Mononuclear cell (primary cell): Measurements from ENCODE around the gene TGM3. TPM values are rescaled to one million over a fixed set of nuclear protein-coding genes. Genes with fewer than 3 reads are reported as not detected.

ENCODE experiments used
- H3K27me3 ChIP-seq: 2 replicates; pipeline ENCODE4 v1.6.0; 2011; ENCODE audit warnings: low read length, control low read depth; ENCODE audit not compliant: insufficient read depth
- H3K4me1 ChIP-seq: 2 replicates; pipeline ENCODE4 v1.5.1; 2011; ENCODE audit warnings: mild to moderate bottlenecking, low read length, control low read depth; ENCODE audit not compliant: insufficient read depth
- H3K4me3 ChIP-seq: 2 replicates; pipeline ENCODE4 v1.5.1; 2011; ENCODE audit warnings: mild to moderate bottlenecking, low read length, moderate library complexity
- H3K9me3 ChIP-seq: 2 replicates; pipeline ENCODE4 v1.5.1; 2011; ENCODE audit warnings: low read depth, mild to moderate bottlenecking, control low read depth, low read length
- total RNA-seq: library from RNA; depleted of rRNA; stranded (reverse); fragments of >200 nt; gene quantifications from one replicate; pipeline ENCODE4 v1.2.3, GENCODE V29; 2012

TGM3 gene
- total RNA-seq, 1 donor: 0.10 TPM

DNA sequence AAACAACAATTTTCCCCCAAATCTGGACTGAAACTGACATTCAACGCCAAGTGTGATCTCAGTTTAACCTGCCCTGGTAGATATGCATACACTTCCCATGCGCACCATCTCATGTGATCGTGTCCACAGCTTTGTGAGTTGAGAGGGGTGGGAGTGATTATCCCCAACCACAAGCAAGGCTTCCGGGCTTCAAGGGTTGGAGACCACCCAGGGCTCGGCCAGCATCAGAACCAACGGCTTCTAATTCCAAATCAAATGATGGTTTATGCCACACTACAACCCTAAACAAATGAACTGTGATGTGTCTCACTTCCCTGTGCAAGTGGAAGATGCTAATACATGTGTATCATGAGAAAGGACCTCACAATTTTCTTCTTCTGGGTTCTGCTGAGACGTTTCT is 515 bp upstream of the TGM3 start:
- Histone ChIP-seq H3K9me3 (no peaks in the 10 kb centered on the region), H3K4me1 (peaks cover 59% of the 10 kb centered on the region), H3K4me3 (no peak overlapping the region), H3K27me3 (no peaks in the 10 kb centered on the region)

DNA sequence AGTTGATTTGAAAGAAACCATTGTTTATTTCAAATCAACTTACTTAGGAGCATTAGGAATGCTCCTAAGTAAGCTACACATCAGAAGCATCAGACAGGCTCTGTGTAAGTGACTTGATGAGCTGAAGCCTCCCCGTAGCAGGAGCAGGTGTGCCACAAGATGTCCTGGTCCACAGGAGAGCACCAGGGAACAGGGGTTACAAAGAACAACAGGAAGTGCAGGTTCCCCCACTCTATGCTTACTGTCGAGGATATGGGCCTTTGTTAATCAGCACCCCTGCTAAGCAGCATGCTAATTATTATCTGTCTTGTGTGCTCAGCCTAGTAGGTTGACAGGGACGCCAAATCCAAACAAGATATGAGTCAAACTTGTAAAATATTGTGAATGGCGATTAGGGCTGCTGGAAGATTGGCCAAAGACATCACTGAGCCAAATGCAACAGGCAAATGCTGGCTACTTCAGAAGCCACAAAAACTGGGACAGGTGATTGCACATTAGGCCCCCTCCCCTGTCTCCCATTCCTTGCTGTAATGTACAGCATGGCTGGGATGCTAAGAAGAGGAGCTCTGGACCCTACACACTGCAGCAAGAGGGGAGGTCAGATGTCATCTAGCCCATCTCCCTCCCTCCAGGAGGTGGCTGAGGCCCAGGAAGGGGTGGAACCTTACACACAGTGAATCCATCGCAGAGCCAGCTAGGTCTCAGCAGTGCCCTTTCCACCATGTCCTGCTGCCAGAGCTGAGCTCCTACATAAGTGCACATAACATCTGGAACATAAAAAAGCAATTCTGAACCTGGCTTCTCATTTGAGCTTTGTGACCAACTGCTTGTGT is 939 bp downstream of the TGM3 start:
- Histone ChIP-seq H3K9me3 (no peaks in the 10 kb centered on the region), H3K27me3 (no peaks in the 10 kb centered on the region), H3K4me1 (peaks cover 60% of the 10 kb centered on the region), H3K4me3 (no peak overlapping the region)

DNA sequence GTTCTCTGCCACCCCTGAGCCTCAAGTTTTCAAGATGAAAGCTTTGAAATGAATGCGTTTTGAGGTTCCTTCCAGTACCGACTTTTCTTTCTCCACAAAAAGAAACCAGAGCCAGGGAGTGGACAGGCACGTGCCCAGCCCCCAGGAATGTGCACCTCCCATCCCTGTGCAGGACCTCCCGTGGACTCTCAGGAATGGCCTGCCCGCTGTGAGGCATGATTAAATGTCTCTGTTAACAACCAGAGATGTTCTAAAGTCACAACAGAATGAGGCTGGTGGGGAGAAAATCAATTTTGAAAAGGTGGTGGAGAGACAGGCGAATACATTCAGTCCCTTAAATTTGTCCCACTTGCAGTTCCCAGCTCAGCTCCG is 1.5 kb downstream of the TGM3 start:
- Histone ChIP-seq H3K9me3 (no peaks in the 10 kb centered on the region), H3K4me3 (no peak overlapping the region), H3K27me3 (no peaks in the 10 kb centered on the region), H3K4me1 (peaks cover 60% of the 10 kb centered on the region)

DNA sequence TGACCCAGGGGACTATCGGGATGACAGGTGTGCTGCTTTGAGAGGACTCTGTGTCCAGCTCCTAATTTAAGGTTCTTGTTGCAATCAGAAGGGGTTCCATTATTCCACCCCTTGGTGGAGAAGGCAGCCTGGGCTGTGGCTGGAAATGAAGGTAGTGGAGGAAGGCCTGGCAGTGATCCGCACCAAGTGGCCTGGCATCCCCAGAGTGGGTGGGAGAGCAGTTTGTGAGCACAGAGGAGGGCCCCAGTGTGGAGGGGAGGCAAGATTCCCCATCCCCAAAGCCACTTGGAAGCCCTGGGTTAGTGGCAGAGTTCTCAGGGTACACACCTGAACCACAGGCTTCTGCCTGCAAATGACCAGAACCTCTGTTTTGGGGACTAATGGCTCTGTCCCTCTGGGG is 2.3 kb downstream of the TGM3 start:
- Histone ChIP-seq H3K4me1 (peaks cover 56% of the 10 kb centered on the region), H3K9me3 (no peaks in the 10 kb centered on the region), H3K4me3 (no peak overlapping the region), H3K27me3 (no peaks in the 10 kb centered on the region)

DNA sequence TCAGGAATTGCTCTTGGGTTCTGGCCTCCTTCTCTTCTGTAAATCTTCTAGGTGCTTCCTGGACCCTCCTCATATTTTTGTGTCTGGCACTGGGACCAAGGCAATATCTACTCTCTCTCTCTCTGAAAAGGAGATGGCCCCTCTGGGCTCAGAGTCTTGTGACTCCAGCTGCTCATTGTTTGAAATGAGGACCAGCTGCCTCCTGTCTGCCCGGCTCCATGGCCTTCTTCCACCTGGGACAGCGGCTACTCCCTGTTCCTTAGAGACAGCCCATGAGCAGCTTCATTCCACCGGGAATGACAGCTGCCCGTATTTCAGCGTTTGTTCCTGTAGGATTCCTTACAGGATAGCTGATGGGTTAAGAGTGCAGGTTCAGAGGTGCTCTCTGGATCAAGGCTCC is 2.9 kb downstream of the TGM3 start:
- no peak overlapping the region for H3K4me3 ChIP-seq
- H3K27me3 ChIP-seq: no peaks in the 10 kb centered on the region
- H3K9me3 ChIP-seq: no peaks in the 10 kb centered on the region
- H3K4me1 ChIP-seq: peaks cover 50% of the 10 kb centered on the region

DNA sequence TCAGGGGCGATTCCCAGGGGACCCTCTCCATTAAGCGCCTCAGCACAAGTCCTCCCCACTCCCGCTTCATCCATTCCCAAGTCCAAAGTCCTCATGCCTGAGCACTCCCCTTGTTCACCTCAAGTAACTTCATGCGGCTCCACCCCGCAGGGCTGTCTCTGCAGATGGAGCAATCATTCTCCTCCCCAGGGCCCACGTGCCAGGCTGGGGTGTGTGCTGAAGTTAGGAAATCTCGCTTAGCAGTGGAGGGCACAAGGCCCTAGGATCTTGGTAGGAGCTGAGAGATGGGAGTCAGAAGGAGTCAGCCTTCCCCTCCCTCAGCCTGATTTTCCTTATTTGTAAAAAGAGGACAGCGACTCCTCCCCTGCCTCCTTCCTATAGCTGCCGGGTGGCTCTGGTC is 3.5 kb downstream of the TGM3 start:
- no peak overlapping the region for H3K4me3 ChIP-seq
- H3K4me1 ChIP-seq: peaks cover 45% of the 10 kb centered on the region
- H3K27me3 ChIP-seq: no peaks in the 10 kb centered on the region
- no peaks in the 10 kb centered on the region for H3K9me3 ChIP-seq

DNA sequence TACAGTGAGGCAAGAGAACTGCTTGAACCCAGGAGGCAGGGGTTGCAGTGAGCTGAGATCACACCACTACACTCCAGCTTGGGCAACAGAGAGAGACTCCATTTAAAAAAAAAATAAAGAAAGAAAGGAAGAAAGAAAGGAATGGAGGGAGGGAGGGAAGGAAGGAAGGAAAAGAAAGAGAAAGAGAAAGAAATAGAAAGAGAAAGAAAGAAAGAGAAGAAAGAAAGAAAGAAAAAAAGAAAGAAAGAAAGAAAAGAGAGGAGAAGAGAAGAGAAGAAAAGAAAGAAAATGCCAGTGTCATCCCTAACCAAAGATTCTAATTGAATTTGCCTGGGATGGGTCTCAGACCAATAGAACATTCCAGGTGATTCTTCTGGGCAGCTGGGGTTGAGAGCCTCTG is 4.2 kb downstream of the TGM3 start:
- no peaks in the 10 kb centered on the region for H3K27me3 ChIP-seq
- H3K4me3 ChIP-seq: no peak overlapping the region
- H3K4me1 ChIP-seq: peaks cover 45% of the 10 kb centered on the region
- no peaks in the 10 kb centered on the region for H3K9me3 ChIP-seq

DNA sequence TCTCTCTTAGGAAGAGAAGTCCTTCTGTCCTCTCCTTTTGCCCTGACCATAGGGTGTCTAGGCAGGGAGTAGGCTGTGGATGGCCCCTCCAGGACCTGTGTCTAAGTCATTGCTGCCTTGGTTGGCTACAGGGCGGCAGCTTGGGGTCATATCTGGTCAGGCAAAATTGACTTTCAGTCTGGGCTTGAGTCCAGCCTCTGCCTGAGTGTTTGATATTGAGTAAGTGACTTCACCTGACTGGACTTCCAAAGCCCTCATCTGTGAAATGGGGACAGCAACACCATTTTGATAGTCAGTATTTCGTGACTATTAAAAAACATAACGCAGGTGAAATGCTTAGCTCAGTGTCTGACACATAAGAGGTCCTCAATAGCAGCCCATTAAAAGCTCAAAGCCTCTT is 4.6 kb downstream of the TGM3 start:
- peaks cover 45% of the 10 kb centered on the region for H3K4me1 ChIP-seq
- H3K4me3 ChIP-seq: no peak overlapping the region
- H3K9me3 ChIP-seq: no peaks in the 10 kb centered on the region
- H3K27me3 ChIP-seq: no peaks in the 10 kb centered on the region

DNA sequence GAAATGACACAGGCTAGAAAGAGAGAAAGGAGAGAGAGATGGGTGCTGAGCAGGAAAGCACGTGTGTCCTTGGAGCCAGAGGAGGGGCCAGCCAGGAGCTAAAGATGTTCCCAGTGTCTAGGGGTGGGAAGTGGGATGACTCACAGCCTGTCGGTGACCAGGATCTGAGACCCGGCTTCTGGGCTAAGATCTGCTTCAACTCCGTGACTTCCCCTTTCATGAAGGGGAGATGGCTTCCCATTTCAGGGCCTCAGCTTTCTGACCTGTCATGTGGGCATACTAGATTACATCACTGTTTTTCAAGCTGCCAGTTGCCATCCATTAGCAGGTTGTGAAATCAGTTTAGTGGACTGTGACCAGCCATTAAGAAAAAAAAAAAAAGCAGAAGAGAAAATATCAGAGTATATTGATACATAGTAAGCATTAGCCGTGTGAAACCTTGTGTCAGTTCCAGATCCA is 5.4 kb downstream of the TGM3 start:
- H3K9me3 ChIP-seq: no peaks in the 10 kb centered on the region
- no peak overlapping the region for H3K4me3 ChIP-seq
- H3K27me3 ChIP-seq: no peaks in the 10 kb centered on the region
- H3K4me1 ChIP-seq: peaks cover 50% of the 10 kb centered on the region

DNA sequence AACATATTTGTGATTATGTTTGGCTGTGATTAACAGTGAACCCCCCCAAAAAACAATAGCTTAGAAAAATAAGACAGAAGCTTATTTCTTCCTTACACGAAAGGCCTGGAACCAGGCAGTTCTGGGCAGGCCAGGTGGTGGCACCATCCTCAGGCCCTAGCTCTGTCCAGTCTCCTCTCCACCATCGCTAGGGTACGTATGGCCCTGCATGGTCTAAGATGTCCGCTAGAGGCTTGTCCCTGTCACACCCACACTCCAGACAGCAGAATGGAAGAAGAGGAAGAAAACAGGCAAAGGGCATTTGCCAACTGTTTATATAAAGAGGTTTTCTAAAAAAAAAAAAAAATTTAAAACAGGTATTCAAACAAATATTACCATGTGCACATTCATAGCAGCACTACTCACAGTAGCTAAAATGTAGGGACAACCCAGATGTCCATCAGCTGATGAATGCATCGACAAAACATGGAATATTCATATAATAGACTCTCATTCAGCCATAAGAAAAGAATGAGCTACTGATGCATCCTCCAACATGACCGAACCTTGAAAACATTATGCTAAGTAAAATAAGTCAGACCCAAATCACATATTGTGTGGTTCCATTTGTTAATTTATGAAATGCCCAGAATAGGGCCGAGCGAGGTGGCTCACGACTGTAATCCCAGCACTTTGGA is 6.7 kb downstream of the TGM3 start:
- no peak overlapping the region for H3K4me3 ChIP-seq
- peaks cover 50% of the 10 kb centered on the region for H3K4me1 ChIP-seq
- no peaks in the 10 kb centered on the region for H3K9me3 ChIP-seq
- H3K27me3 ChIP-seq: no peaks in the 10 kb centered on the region

DNA sequence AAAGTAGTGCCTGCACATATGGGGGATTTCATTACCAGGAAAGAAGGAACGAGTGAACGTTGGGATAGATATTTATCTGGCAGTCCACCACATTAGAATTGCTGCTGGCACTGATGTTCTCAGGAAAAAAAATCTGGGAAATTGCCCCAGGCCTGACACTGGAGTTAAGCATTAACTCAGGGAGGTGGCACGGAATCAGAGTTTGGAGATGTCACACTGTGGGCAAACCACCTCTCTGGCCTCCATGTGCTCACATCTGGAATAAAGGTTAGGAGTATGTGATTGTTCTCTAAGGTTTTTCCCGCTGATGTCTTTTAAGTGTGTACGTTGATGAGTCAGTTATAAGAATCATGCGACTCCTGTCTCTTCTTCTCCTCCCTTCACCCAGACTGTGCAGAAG is 7.9 kb downstream of the TGM3 start:
- Histone ChIP-seq H3K4me3 (no peak overlapping the region), H3K9me3 (no peaks in the 10 kb centered on the region), H3K4me1 (peaks cover 45% of the 10 kb centered on the region), H3K27me3 (no peaks in the 10 kb centered on the region)

DNA sequence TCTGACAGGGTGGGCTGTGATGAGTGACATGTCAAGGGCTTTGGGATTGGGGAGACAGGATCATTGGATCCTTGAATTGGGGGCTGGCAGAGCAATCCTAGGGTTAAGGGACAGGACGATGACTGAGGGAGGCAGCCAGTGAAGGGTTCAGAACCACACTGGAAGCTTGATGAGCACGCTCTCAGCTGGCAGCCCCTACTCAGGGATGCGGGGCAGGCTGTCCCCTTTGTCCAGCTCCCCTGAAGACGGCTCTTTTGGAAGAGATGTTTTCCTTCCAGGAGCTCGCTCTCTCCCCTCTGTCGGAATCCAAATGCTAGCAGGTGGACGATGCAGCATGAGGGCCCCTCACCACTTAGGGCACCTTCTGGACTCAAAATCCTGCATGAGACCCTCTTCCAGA is 8.4 kb downstream of the TGM3 start:
- H3K4me1 ChIP-seq: peaks cover 40% of the 10 kb centered on the region
- H3K4me3 ChIP-seq: no peak overlapping the region
- H3K27me3 ChIP-seq: no peaks in the 10 kb centered on the region
- no peaks in the 10 kb centered on the region for H3K9me3 ChIP-seq

DNA sequence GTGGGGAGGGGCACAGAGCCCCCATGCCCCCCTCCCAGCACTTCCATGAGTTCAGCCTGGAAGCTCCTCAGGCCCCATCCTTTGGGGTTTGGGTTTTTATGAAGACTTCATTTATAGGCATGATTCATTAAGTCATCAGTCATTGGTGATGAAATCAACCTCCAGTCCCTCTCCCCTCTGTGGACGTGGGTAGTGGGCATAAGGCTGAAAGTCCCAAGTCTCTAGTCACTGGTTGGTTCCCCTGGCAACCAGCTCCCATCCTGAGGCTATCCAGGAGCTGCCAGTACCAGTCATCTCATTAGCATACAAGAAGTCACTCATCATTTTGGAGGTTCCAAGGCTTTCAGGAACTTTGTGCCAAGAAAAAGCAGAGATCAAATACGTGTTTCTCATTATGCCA is 9.2 kb downstream of the TGM3 start:
- H3K4me3 ChIP-seq: no peak overlapping the region
- H3K9me3 ChIP-seq: no peaks in the 10 kb centered on the region
- peaks cover 37% of the 10 kb centered on the region for H3K4me1 ChIP-seq
- no peaks in the 10 kb centered on the region for H3K27me3 ChIP-seq

DNA sequence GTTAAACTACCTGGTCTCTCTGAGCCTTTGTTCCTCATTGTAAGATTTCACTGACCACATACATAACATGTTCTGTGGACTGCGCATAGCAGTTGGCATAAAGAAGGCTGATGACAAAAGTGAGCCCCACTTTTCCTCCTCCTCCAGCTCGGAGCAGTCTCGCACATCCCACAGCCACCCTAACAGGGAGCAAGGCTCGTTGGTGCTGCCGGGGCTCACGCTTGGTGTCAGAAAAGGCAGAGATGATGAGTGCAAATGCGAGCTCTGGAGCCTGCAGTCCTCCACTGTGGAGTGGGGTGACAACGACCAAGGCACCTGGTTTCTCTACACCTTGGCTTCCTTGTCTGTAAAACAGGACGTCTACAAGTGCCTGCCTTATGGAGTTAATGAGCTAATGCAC is 9.7 kb downstream of the TGM3 start:
- no peaks in the 10 kb centered on the region for H3K9me3 ChIP-seq

DNA sequence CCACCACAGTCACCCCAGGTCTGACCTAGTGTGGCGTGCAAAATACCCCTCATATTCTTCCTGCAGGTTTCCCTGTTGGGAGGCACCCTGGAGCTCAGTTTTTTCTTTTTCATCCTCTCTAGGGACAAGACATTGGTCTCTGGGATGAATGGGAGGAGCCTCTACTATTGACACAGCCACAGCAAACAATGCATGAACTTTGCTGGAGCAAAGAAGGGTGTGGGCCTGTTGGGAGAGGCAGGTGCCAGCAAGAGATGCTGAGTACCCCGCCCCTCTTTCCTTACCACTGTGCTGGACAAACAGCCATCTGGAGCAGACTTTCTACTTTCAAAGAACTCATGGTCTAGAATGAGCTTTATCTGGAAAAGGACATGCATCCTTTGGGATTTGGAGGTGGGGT is 10.1 kb downstream of the TGM3 start:
- H3K4me1 ChIP-seq: peaks cover 33% of the 10 kb centered on the region
- H3K4me3 ChIP-seq: no peak overlapping the region
- H3K9me3 ChIP-seq: no peaks in the 10 kb centered on the region
- H3K27me3 ChIP-seq: no peaks in the 10 kb centered on the region

More for the DNA sequence above, 9.7 kb downstream of the TGM3 start:
- Histone ChIP-seq H3K27me3 (no peaks in the 10 kb centered on the region), H3K4me3 (no peak overlapping the region), H3K4me1 (peaks cover 33% of the 10 kb centered on the region)

DNA sequence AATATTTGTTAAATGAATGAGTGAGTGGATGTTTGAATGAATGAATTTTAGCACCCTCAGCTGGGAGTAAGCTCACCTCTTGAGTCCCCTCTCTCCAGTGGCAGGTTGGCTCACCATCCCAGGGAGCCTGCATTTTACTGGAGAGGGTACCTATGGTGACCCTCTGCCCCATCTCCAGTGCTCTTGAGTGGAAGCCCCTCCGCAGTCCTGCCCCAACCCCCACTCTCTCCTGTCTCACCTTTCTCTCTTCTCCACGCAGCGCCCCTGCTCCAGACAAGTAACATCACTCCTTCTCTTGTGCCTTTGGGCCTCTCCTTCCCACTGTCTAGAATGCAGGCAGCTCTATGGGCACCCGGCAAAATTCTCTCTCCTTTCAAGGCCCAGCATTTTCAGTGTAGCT is 11.3 kb downstream of the TGM3 start:
- no peak overlapping the region for H3K4me3 ChIP-seq
- H3K27me3 ChIP-seq: no peaks in the 10 kb centered on the region
- no peaks in the 10 kb centered on the region for H3K9me3 ChIP-seq
- peaks cover 33% of the 10 kb centered on the region for H3K4me1 ChIP-seq
